Mesothelial cell of epicardium (in vitro differentiated cells): ENCODE data around the gene GRM1. TPM values are rescaled to one million over a fixed set of nuclear protein-coding genes. Genes with fewer than 3 reads are reported as not detected.

Experiments
- DNase-seq, 2 experiments: peaks; one replicate each; pipeline ENCODE4 v3.0.0; 2021; ENCODE audit warnings: low spot score in 2 of 2; ENCODE audit not compliant: unreplicated experiment in 2 of 2
- H3K27ac Mint-ChIP-seq: 2 replicates; pipeline ENCODE4 v1.8.0; 2021; ENCODE audit warnings: mixed read lengths
- H3K27me3 Mint-ChIP-seq: 2 replicates; pipeline ENCODE4 v1.8.0; 2021; ENCODE audit warnings: low read depth, mixed read lengths
- H3K36me3 Mint-ChIP-seq: 2 replicates; pipeline ENCODE4 v1.8.0; 2021; ENCODE audit warnings: mixed read lengths
- H3K4me1 Mint-ChIP-seq: 2 replicates; pipeline ENCODE4 v1.8.0; 2021; ENCODE audit warnings: mixed read lengths
- H3K4me3 Mint-ChIP-seq: 2 replicates; pipeline ENCODE4 v1.8.0; 2021; ENCODE audit warnings: mild to moderate bottlenecking, moderate library complexity, mixed read lengths
- H3K9me3 Mint-ChIP-seq: 2 replicates; pipeline ENCODE4 v1.8.0; 2021; ENCODE audit warnings: mixed read lengths
- CTCF ChIP-seq: fragments of 200-600 bp; sonication (generic); IDR thresholded peaks from one replicate; pipeline ENCODE4 v1.5.0; 2021; ENCODE audit warnings: antibody characterized with exemption; ENCODE audit not compliant: unreplicated experiment
- total RNA-seq: library from RNA; stranded (reverse); gene quantifications from 3 replicates; pipeline ENCODE4 v1.2.1, GENCODE V29; 2021

The GRM1 gene
- total RNA-seq, 1 donor from 2014 or later, result 0.16 TPM

DNA sequence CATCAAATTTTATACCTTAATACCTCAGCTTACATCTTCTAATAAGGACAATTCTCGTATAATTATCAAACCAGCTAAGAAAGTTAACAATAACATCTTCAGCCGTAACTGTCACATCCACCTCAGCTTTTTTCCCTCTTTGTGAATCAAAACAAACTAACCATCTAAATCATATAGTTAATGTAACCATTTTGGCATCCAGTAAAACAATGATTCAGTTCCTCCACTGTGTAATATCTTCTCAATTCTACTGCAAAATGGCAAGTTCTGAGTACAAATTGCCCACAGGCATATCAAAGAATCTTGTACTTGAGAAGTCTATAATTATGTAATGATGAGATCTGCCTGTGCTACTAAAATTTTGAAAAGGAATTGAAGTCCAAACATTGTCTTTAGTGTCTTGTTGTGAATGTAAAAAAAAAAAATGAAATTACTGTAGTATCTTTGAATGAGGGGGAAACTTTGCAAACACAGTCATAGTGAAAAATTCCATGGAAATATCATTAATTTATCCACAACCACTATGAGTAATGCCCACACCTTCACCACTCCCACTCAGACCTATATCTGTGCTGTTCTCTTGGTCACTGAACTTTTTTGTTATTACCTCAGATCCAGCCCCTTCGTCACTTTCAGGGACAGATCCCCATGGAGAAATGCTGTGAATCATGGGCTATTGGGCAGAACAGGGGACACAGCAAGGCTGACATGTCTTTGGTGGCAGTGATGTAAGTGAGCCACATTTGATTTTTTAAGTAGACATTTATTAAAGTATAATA, 336.1 kb downstream of the GRM1 start:
- no peak overlapping the region for H3K27ac Mint-ChIP-seq
- DNase-seq, result no peak
- TF ChIP-seq CTCF, result no peak
- H3K27me3 Mint-ChIP-seq, result peaks cover 13% of the 10 kb centered on the region
- peaks cover 1% of the 10 kb centered on the region for H3K4me1 Mint-ChIP-seq
- no peaks in the 10 kb centered on the region for H3K9me3 Mint-ChIP-seq
- H3K36me3 Mint-ChIP-seq, result no peaks in the 10 kb centered on the region
- H3K4me3 Mint-ChIP-seq, result no peak overlapping the region

DNA sequence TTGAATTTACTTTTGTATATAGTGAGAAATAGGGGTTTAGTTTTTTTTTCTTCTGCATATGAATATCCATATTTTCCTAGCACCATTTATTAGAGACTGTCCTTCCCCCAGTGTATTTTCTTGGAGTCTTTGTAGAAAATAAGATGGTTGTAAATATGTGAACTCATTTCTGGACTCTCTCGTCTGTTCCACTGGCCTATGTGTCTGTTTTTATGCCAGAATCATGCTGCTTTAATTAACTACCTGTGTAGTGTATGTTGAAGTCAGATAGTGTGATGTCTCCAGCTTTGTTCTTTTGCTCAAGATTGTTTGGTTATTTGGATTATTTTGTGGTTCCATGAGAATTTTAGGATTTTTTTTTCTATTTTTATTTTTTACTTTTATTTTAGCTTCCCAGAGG, 338.2 kb downstream of the GRM1 start:
- Mint-ChIP-seq H3K27me3 (peaks cover 13% of the 10 kb centered on the region), H3K4me1 (no peaks in the 10 kb centered on the region), H3K27ac (no peak overlapping the region), H3K4me3 (no peak overlapping the region), H3K36me3 (no peaks in the 10 kb centered on the region), H3K9me3 (peaks cover 8% of the 10 kb centered on the region)
- TF ChIP-seq CTCF, result no peak
- no peak for DNase-seq

GRCh38 chr6:146369866-146370265, 341.0 kb downstream of the GRM1 start:
- no peaks in the 10 kb centered on the region for H3K36me3 Mint-ChIP-seq
- no peak for TF ChIP-seq CTCF
- H3K9me3 Mint-ChIP-seq, result peaks cover 25% of the 10 kb centered on the region
- H3K27ac Mint-ChIP-seq, result no peak overlapping the region
- peaks cover 12% of the 10 kb centered on the region for H3K27me3 Mint-ChIP-seq
- H3K4me1 Mint-ChIP-seq, result no peaks in the 10 kb centered on the region
- no peak overlapping the region for H3K4me3 Mint-ChIP-seq
- DNase-seq, result no peak

DNA sequence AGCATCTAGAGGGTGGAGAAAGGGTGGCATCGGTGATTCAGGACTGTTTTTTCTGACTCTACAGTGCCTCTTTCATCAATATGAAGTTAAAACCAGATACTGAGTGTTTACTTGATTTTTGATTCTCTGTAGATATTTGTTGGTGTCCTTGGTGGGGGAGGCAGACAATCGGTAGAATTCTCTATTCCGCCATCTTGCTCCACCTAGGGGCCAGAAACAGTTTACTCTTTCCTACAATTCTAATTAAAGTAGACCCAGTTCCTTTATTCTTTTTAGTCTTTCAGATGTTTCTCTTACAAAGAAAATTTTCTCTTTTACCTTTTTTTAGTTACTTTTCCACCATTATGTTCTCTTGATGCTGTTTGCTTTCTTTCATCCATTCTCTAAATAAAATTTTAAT, 352.6 kb downstream of the GRM1 start:
- no peak overlapping the region for H3K27ac Mint-ChIP-seq
- H3K36me3 Mint-ChIP-seq, result no peaks in the 10 kb centered on the region
- DNase-seq, result no peak

GRCh38 chr6:146388736-146389364, 360.0 kb downstream of the GRM1 start:
- no peak for TF ChIP-seq CTCF
- H3K4me1 Mint-ChIP-seq, result no peaks in the 10 kb centered on the region
- no peaks in the 10 kb centered on the region for H3K36me3 Mint-ChIP-seq
- peaks cover 6% of the 10 kb centered on the region for H3K9me3 Mint-ChIP-seq
- H3K27me3 Mint-ChIP-seq, result peaks cover 4% of the 10 kb centered on the region
- DNase-seq, result no peak
- H3K4me3 Mint-ChIP-seq, result no peak overlapping the region
- H3K27ac Mint-ChIP-seq, result no peak overlapping the region

More for the DNA sequence above, 352.6 kb downstream of the GRM1 start:
- no peak for TF ChIP-seq CTCF
- Mint-ChIP-seq H3K4me3 (no peak overlapping the region), H3K27me3 (no peaks in the 10 kb centered on the region), H3K4me1 (no peaks in the 10 kb centered on the region), H3K9me3 (peaks cover 6% of the 10 kb centered on the region)
